Thymus (tissue), 14 donors: ENCODE data around the gene STAC2. TPM values are rescaled to one million over a fixed set of nuclear protein-coding genes. Genes with fewer than 3 reads are reported as not detected.
"Not testable (repeated sequence)": the region's sequence is repeated elsewhere in the genome, so short reads cannot be mapped to it uniquely, and the experiment has no call there.

Source experiments
- DNase-seq, 9 donors: peaks; one replicate each; pipeline ENCODE4 v3.0.0-alpha.2; 2013; ENCODE audit warnings: low spot score in 9 of 9, low read depth in 6 of 9, missing footprints in 1 of 9
- H3K27ac ChIP-seq, 2 donors: one replicate each; pipeline ENCODE4 v1.5.1; 2013; ENCODE audit warnings: control low read depth in 1 of 2, low read depth in 1 of 2, low read length in 1 of 2, mild to moderate bottlenecking in 1 of 2, moderate library complexity in 1 of 2
- H3K27me3 ChIP-seq, 2 donors: one replicate each; pipeline ENCODE4 v1.5.1; 2013; ENCODE audit warnings: low read length in 1 of 2; ENCODE audit not compliant: control insufficient read depth in 2 of 2, insufficient read depth in 1 of 2
- H3K36me3 ChIP-seq, 2 donors: one replicate each; pipeline ENCODE4 v1.5.1; 2013; ENCODE audit warnings: low read length in 1 of 2, mild to moderate bottlenecking in 1 of 2, moderate library complexity in 1 of 2; ENCODE audit not compliant: control insufficient read depth in 2 of 2, insufficient read depth in 2 of 2
- H3K4me1 ChIP-seq, 2 donors: one replicate each; pipeline ENCODE4 v1.5.1; 2013; ENCODE audit warnings: low read length in 2 of 2; ENCODE audit not compliant: control insufficient read depth in 2 of 2, insufficient read depth in 2 of 2
- H3K4me3 ChIP-seq, 2 donors: one replicate each; pipeline ENCODE4 v1.5.1; 2013; ENCODE audit warnings: low read length in 2 of 2, control low read depth in 1 of 2, mild to moderate bottlenecking in 1 of 2
- H3K9me3 ChIP-seq, 2 donors: one replicate each; pipeline ENCODE4 v1.5.1; 2013; ENCODE audit warnings: low read length in 1 of 2, mild to moderate bottlenecking in 1 of 2; ENCODE audit not compliant: control insufficient read depth in 2 of 2, insufficient read depth in 1 of 2
- WGBS: extraction: QIAGEN DNeasy Blood & Tissue Kit; methylation state at CpG from one replicate; pipeline ENCODE4 v1.1.7; 2013; 5-methylcytosine and 5-hydroxymethylcytosine counted together
- long read RNA-seq, 10 donors: transcript quantifications; one replicate each; lab custom pipeline, GENCODE V29; 2026
- polyA plus RNA-seq: library from polyadenylated mRNA; stranded (reverse); fragments of 200-250 nt; gene quantifications from one replicate; pipeline ENCODE4 v1.2.3, GENCODE V29; 2013
- total RNA-seq: library from RNA; stranded (reverse); fragments of 120-200 nt; gene quantifications from one replicate; pipeline ENCODE4 v1.2.4, GENCODE V29; 2013
- donor health status: healthy.

The STAC2 gene, protein sequence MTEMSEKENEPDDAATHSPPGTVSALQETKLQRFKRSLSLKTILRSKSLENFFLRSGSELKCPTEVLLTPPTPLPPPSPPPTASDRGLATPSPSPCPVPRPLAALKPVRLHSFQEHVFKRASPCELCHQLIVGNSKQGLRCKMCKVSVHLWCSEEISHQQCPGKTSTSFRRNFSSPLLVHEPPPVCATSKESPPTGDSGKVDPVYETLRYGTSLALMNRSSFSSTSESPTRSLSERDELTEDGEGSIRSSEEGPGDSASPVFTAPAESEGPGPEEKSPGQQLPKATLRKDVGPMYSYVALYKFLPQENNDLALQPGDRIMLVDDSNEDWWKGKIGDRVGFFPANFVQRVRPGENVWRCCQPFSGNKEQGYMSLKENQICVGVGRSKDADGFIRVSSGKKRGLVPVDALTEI
- total RNA-seq, result under 0.01 TPM
- 1.6 TPM for polyA plus RNA-seq
- long read RNA-seq, donor 1, result 0 reads
- long read RNA-seq, donor 2, result 0 reads
- long read RNA-seq, donor 3, result 0 reads
- long read RNA-seq, donor 4, result 0 reads
- long read RNA-seq, donor 5, result 0 reads
- long read RNA-seq, donor 6, result 0 reads
- long read RNA-seq, donor 7, result 0 reads
- long read RNA-seq, donor 8, result 0 reads
- long read RNA-seq, donor 9, result 0 reads
- long read RNA-seq, donor 10, result 0 reads

DNA sequence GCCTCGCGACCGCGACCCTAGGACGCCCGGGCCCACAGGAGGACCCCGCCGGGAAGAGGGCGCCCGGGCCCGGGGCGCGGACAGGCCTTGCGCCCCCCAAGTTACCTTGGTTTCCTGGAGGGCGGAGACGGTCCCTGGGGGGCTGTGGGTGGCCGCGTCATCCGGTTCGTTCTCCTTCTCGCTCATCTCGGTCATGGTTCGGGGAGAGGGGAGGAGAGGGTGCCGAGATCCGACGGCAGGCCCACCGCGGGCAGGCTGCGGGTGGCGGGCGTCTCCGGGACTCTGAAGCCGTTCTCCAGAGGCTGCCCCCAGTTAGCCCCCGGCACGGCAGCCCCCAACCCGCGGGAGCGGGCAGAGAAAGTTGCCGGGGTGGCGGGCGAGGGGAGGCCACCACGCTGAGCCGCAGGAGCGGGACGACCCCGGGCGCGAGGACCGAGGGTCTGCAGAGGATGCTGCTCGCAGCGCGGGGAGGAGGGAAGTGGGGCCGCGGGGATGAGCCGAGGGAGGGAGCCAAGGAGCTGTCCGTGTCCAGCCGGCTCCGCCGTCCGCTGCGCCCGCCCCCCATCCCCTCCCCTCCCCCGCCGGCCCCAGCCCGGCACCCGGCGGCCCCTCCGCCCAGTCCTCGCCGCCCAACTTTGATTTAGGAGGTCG is at the start of gene STAC2:
TSS of gene STAC2 (minus strand) at position 638 of the 651 bp plus-strand sequence. CDS start at position 195, 443 bp downstream.
- Histone ChIP-seq H3K36me3 (no peaks in the 10 kb centered on the region), H3K9me3 (peaks cover 2% of the 10 kb centered on the region in 2 donors), H3K4me3 (peak within 1 kb of the TSS in 1 of 2 donors; percentile 47), H3K4me1 (peaks cover 6 to 11% of the 10 kb centered on the region in 2 donors), H3K27me3 (peaks cover 53 to 82% of the 10 kb centered on the region in 2 donors), H3K27ac (no peak within 1 kb of the TSS)
- 3% methylated on average over 71 of the region's 71 CpGs for WGBS
- peak in 1 of 9 donors; percentile 10 for DNase-seq

- Histone ChIP-seq H3K4me1 (no peaks in the 10 kb centered on the region), H3K4me3 (no peak overlapping the region), H3K9me3 (no peaks in the 10 kb centered on the region), H3K27me3 (no peaks in the 10 kb centered on the region), H3K27ac (no peak overlapping the region), H3K36me3 (peaks cover 48 to 56% of the 10 kb centered on the region in 2 donors)
- 97% methylated on average over 3 of the region's 3 CpGs for WGBS
- no peak for DNase-seq
Measured at GRCh38 chr17:39271546-39271945, 45.8 kb upstream of the STAC2 start.

- no peaks in the 10 kb centered on the region for H3K27me3 ChIP-seq
- no peak overlapping the region for H3K27ac ChIP-seq
- no peaks in the 10 kb centered on the region for H3K9me3 ChIP-seq
- no peak overlapping the region for H3K4me3 ChIP-seq
- H3K4me1 ChIP-seq, result no peaks in the 10 kb centered on the region
- WGBS, result 75% methylated on average over 3 of the region's 3 CpGs
- DNase-seq, result no peak
- H3K36me3 ChIP-seq, result peaks cover 53 to 60% of the 10 kb centered on the region in 2 donors
Measured at GRCh38 chr17:39270923-39271322, 45.2 kb upstream of the STAC2 start.

DNA sequence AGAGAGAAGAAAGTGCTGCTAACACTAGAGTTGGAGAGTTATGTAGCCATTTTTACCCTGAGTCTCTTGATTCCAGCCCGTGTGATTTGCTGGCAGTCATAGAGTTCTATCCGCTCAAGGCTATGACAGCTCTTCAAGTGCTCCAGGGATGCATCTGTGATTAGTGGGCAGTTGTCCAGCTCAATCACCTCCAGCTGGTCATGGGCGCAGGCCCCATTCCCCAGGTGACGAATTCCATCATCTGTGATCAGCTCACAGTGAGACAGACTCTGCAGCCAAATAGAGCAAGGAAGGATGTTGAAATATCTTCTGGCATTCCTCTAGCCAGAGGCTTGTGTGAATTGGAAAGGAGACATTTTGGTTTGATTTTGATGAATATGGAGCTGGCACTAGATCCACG is 38.4 kb upstream of the STAC2 start:
- Histone ChIP-seq H3K9me3 (no peaks in the 10 kb centered on the region), H3K36me3 (peaks cover 59 to 77% of the 10 kb centered on the region in 2 donors), H3K4me1 (no peaks in the 10 kb centered on the region), H3K4me3 (no peak overlapping the region), H3K27me3 (no peaks in the 10 kb centered on the region), H3K27ac (no peak overlapping the region)
- no peak for DNase-seq
- 93% methylated on average over 5 of the region's 5 CpGs for WGBS

DNA sequence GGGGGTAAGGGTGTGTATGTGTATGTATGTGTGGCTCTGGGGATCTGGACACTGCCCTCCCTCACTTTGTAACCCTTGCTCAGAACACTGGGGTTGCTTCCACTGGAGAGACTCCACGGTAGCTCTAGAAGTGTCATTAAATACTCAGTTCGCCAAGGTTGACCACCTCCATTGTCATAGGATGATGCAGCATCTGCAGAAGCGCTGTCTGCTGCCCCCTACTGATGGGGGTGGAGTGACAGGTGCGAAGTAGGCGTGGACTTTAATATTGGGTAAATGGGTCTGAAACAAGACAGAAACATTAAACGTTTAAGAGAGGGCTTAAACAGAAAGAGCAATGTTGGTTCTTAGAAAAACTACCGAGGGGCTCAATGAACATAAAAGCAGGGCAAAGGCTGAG is 35.5 kb upstream of the STAC2 start:
- peak in 1 of 9 donors; percentile 17 for DNase-seq
- no peaks in the 10 kb centered on the region for H3K9me3 ChIP-seq
- no peak overlapping the region for H3K27ac ChIP-seq
- H3K4me1 ChIP-seq, result no peaks in the 10 kb centered on the region
- H3K4me3 ChIP-seq, result no peak overlapping the region
- H3K36me3 ChIP-seq, result peaks cover 53 to 74% of the 10 kb centered on the region in 2 donors
- H3K27me3 ChIP-seq, result no peaks in the 10 kb centered on the region
- WGBS, result 92% methylated on average over 7 of the region's 7 CpGs

GRCh38 chr17:39252788-39253460 is 27.2 kb upstream of the STAC2 start:
- no peak overlapping the region for H3K4me3 ChIP-seq
- no peak overlapping the region for H3K27ac ChIP-seq
- H3K9me3 ChIP-seq, result no peaks in the 10 kb centered on the region
- no peaks in the 10 kb centered on the region for H3K27me3 ChIP-seq
- WGBS, result 98% methylated on average over 7 of the region's 7 CpGs
- DNase-seq, result no peak
- peaks cover 26 to 37% of the 10 kb centered on the region in 2 donors for H3K36me3 ChIP-seq
- H3K4me1 ChIP-seq, result no peaks in the 10 kb centered on the region

- Histone ChIP-seq H3K27me3 (no peaks in the 10 kb centered on the region), H3K4me1 (no peaks in the 10 kb centered on the region), H3K4me3 (no peak overlapping the region), H3K27ac (no peak overlapping the region), H3K9me3 (no peaks in the 10 kb centered on the region), H3K36me3 (peaks cover 22 to 30% of the 10 kb centered on the region in 2 donors)
- DNase-seq, result no peak
- 98% methylated on average over 1 of the region's 1 CpG for WGBS
Measured at GRCh38 chr17:39251997-39252396, 26.3 kb upstream of the STAC2 start.

- DNase-seq, H3K27ac ChIP-seq, H3K4me1 ChIP-seq, H3K4me3 ChIP-seq, H3K9me3 ChIP-seq, H3K27me3 ChIP-seq: not testable (repeated sequence)
- peaks cover 22 to 24% of the 10 kb centered on the region in 2 donors for H3K36me3 ChIP-seq
- 99% methylated on average over 12 of the region's 12 CpGs for WGBS
Measured at GRCh38 chr17:39250076-39250475, 24.3 kb upstream of the STAC2 start.
